PC-3 (cell line): ENCODE data around the gene HEPN1. TPM values are rescaled to one million over a fixed set of nuclear protein-coding genes. Genes with fewer than 3 reads are reported as not detected.

Experiments
- ATAC-seq: fragments of 200-7000 bp; cut with Tn5 transposase; 2 replicates; pipeline ENCODE4 v1.9.1; 2020; ENCODE audit warnings: mild to moderate bottlenecking, moderate library complexity
- BruUV-seq: library from RNA; stranded (reverse); fragments of 400-500 nt; replicated peaks from 2 replicates; lab custom pipeline; 2021; lab: Mats Ljungman, UMichigan
- CTCF ChIA-PET: fragments of 300-600 bp; sonication (Branson Sonifier 250); formaldehyde crosslinking; loops from one replicate; lab custom pipeline; 2022; ENCODE audit warnings: antibody characterized with exemption; lab: Charles Lee
- POLR2A ChIA-PET: fragments of 300-600 bp; sonication (Branson Sonifier 250); formaldehyde crosslinking; loops from one replicate; lab custom pipeline; 2022; ENCODE audit warnings: antibody characterized with exemption; ENCODE audit not compliant: unreplicated experiment; lab: Charles Lee
- DNase-seq: peaks from one replicate; pipeline ENCODE4 v3.0.0-alpha.2; 2015
- H2AFZ ChIP-seq: fragments of 300-600 bp; sonication (generic); 2 replicates; pipeline ENCODE4 v1.6.0; 2016; ENCODE audit warnings: antibody characterized with exemption, low read length
- H3F3A ChIP-seq: fragments of 300-600 bp; sonication (generic); one replicate; pipeline ENCODE4 v1.6.0; 2017; ENCODE audit warnings: antibody characterized with exemption, low read length, control low read depth, mild to moderate bottlenecking; ENCODE audit not compliant: unreplicated experiment
- H3K27ac ChIP-seq: fragments of 300-600 bp; sonication (generic); 2 replicates; pipeline ENCODE4 v1.5.1; 2016; ENCODE audit warnings: mild to moderate bottlenecking, low read length
- H3K27me3 ChIP-seq: fragments of 300-600 bp; sonication (generic); 2 replicates; pipeline ENCODE4 v1.6.1; 2016; ENCODE audit warnings: low read length, mixed read lengths
- H3K36me3 ChIP-seq: fragments of 300-600 bp; sonication (generic); 2 replicates; pipeline ENCODE4 v1.6.1; 2016; ENCODE audit warnings: low read depth, mixed run types, low read length, mixed read lengths
- H3K4me1 ChIP-seq: fragments of 300-600 bp; sonication (generic); 2 replicates; pipeline ENCODE4 v1.5.1; 2016; ENCODE audit warnings: low read length; ENCODE audit not compliant: insufficient read depth
- H3K4me2 ChIP-seq: fragments of 300-600 bp; sonication (generic); 2 replicates; pipeline ENCODE4 v1.6.0; 2016; ENCODE audit warnings: low read length
- H3K4me3 ChIP-seq: fragments of 300-600 bp; sonication (generic); 2 replicates; pipeline ENCODE4 v1.5.1; 2016; ENCODE audit warnings: mild to moderate bottlenecking, low read length, mixed read lengths
- H3K79me2 ChIP-seq: fragments of 300-600 bp; sonication (generic); 2 replicates; pipeline ENCODE4 v1.6.1; 2017; ENCODE audit warnings: low read length, mixed read lengths
- H3K9ac ChIP-seq: fragments of 300-600 bp; sonication (generic); 2 replicates; pipeline ENCODE4 v1.6.0; 2016; ENCODE audit warnings: mild to moderate bottlenecking, low read length
- H3K9me2 ChIP-seq: fragments of 300-600 bp; sonication (generic); replicated peaks from 2 replicates; pipeline ENCODE4 v1.6.1; 2016; ENCODE audit warnings: mixed run types, low read length, mixed read lengths
- H3K9me3 ChIP-seq: fragments of 300-600 bp; sonication (generic); 2 replicates; pipeline ENCODE4 v1.6.1; 2016; ENCODE audit warnings: low read length, mixed read lengths
- H4K20me1 ChIP-seq: fragments of 300-600 bp; sonication (generic); 2 replicates; pipeline ENCODE4 v1.6.1; 2016; ENCODE audit warnings: low read length, mixed read lengths
- EZH2 ChIP-seq: fragments of 300-600 bp; sonication (generic); IDR thresholded peaks from one replicate; pipeline ENCODE4 v1.6.1; 2017; ENCODE audit warnings: antibody characterized with exemption, mild to moderate bottlenecking, low read length; ENCODE audit not compliant: unreplicated experiment
- EZH2phosphoT487 ChIP-seq: fragments of 300-600 bp; sonication (generic); IDR thresholded peaks from 2 replicates; pipeline ENCODE4 v1.6.1; 2018; ENCODE audit warnings: mild to moderate bottlenecking, antibody characterized with exemption, low read length, borderline replicate concordance
- intact Hi-C: fragments of 100-400 bp; cut with micrococcal nuclease; formaldehyde crosslinking; loops from 2 replicates; pipeline ENCODE4 v1.9.0; 2023
- total RNA-seq: library from RNA; depleted of rRNA; stranded (reverse); fragments of >200 nt; gene quantifications from 2 replicates; pipeline ENCODE4 v1.2.3, GENCODE V29; 2014
- TF ChIP-seq, protein P1 (sequence below): fragments of 300-600 bp; sonication (generic); conservative IDR thresholded peaks from 2 replicates; pipeline ENCODE4 v1.5.1; 2017; ENCODE audit warnings: antibody characterized with exemption, low read depth, mild to moderate bottlenecking, low read length

The HEPN1 gene
- total RNA-seq, 1 experiment from 2014 or later = not detected

DNA sequence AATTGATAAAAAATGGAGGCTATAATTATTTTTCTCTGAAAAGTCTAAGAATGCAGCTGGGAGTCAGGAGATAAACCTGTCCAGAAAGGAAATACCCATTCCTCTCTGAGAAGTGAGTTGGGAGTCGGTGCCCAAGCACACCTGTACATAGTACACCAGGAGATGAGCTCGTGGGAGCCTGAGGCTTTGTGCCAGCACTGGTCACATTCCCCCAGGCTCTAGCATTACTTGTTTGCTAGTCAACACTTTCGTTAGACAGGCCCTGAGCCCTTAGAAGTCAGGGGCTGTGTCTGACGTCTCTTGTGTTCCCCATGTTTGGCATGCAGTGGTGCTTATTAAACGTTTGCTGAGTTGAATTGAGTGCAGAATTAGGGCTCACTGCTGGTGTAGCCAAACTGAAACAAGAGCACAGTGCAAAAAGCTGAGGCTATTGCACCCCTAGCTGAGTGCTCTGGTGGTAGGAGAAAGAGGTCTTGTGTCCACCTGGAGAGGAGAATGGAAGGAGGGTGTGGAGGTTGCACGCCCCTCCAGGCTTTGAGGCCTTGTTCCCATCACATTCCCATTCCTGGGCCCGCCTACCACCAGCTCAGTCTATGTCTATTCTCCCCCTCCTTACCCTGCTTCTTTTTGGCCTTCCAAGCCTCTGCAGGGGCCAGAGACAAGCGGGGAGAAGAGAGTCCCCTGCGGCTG lies 28.2 kb upstream of the HEPN1 start:
- no peak for TF ChIP-seq EZH2
- TF ChIP-seq, protein P1, sequence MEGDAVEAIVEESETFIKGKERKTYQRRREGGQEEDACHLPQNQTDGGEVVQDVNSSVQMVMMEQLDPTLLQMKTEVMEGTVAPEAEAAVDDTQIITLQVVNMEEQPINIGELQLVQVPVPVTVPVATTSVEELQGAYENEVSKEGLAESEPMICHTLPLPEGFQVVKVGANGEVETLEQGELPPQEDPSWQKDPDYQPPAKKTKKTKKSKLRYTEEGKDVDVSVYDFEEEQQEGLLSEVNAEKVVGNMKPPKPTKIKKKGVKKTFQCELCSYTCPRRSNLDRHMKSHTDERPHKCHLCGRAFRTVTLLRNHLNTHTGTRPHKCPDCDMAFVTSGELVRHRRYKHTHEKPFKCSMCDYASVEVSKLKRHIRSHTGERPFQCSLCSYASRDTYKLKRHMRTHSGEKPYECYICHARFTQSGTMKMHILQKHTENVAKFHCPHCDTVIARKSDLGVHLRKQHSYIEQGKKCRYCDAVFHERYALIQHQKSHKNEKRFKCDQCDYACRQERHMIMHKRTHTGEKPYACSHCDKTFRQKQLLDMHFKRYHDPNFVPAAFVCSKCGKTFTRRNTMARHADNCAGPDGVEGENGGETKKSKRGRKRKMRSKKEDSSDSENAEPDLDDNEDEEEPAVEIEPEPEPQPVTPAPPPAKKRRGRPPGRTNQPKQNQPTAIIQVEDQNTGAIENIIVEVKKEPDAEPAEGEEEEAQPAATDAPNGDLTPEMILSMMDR = no peak
- no peak for TF ChIP-seq EZH2phosphoT487

GRCh38 chr11:124891373-124891861 lies 27.6 kb upstream of the HEPN1 start:
- TF ChIP-seq, protein P1 = no peak
- TF ChIP-seq EZH2 = no peak
- no peak for TF ChIP-seq EZH2phosphoT487
- no peaks in the 10 kb centered on the region for H3K79me2 ChIP-seq
- CTCF ChIA-PET = interaction anchor here (0.7 kb wide), 1 partner anchor 15 kb away, joined by 4 read pairs; no protein-coding TSS in a partner anchor
- no peaks in the 10 kb centered on the region for H4K20me1 ChIP-seq
- no peaks in the 10 kb centered on the region for H3K36me3 ChIP-seq
- H3K4me2 ChIP-seq = no peak overlapping the region
- DNase-seq (no peak), ATAC-seq (no peak)
- H3K27me3 ChIP-seq = no peaks in the 10 kb centered on the region
- POLR2A ChIA-PET = no interaction called here
- H3K9me2 ChIP-seq = no peaks in the 10 kb centered on the region
- no peaks in the 10 kb centered on the region for H3F3A ChIP-seq
- H3K4me3 ChIP-seq = no peak overlapping the region
- peaks cover 12% of the 10 kb centered on the region for H3K4me1 ChIP-seq
- H3K27ac ChIP-seq = no peak overlapping the region
- no peak overlapping the region for H2AFZ ChIP-seq
- intact Hi-C loops = no loop called here
- no peaks in the 10 kb centered on the region for H3K9me3 ChIP-seq
- H3K9ac ChIP-seq = no peak overlapping the region
- BruUV-seq = no TSS peak

More for the DNA sequence above, 28.2 kb upstream of the HEPN1 start:
- Histone ChIP-seq H3K4me3 (no peak overlapping the region), H3F3A (no peaks in the 10 kb centered on the region), H3K9ac (no peak overlapping the region), H3K4me1 (peaks cover 7% of the 10 kb centered on the region; the same call in 1 of the 2 replicates), H3K36me3 (no peaks in the 10 kb centered on the region), H3K9me3 (no peaks in the 10 kb centered on the region), H3K27ac (no peak overlapping the region), H3K4me2 (no peak overlapping the region), H3K27me3 (no peaks in the 10 kb centered on the region), H2AFZ (no peak overlapping the region), H3K9me2 (no peaks in the 10 kb centered on the region), H4K20me1 (no peaks in the 10 kb centered on the region), H3K79me2 (no peaks in the 10 kb centered on the region)
- no TSS peak for BruUV-seq
- ChIA-PET POLR2A (no interaction called here), CTCF (no interaction called here)
- DNase-seq (no peak), ATAC-seq (no peak)
- intact Hi-C loops = no loop called here

- peaks cover 20% of the 10 kb centered on the region for H3K4me1 ChIP-seq
- DNase-seq (no peak), ATAC-seq (no peak)
- no peaks in the 10 kb centered on the region for H3K27me3 ChIP-seq
- H4K20me1 ChIP-seq = no peaks in the 10 kb centered on the region
- intact Hi-C loops = no loop called here
- H3K9ac ChIP-seq = no peak overlapping the region
- no peaks in the 10 kb centered on the region for H3K36me3 ChIP-seq
- no peak overlapping the region for H3K4me2 ChIP-seq
- H2AFZ ChIP-seq = no peak overlapping the region
- no peaks in the 10 kb centered on the region for H3K9me2 ChIP-seq
- no peak overlapping the region for H3K4me3 ChIP-seq
- BruUV-seq = no TSS peak
- no peaks in the 10 kb centered on the region for H3K79me2 ChIP-seq
- ChIA-PET POLR2A (no interaction called here), CTCF (interaction anchor here (0.7 kb wide), 1 partner anchor 16 kb away, joined by 4 read pairs; no protein-coding TSS in a partner anchor)
- H3K9me3 ChIP-seq = no peaks in the 10 kb centered on the region
- TF ChIP-seq EZH2 (no peak), EZH2phosphoT487 (no peak)
- TF ChIP-seq, protein P1 = no peak
- H3F3A ChIP-seq = no peaks in the 10 kb centered on the region
- H3K27ac ChIP-seq = no peak overlapping the region
Measured at GRCh38 chr11:124892146-124892545, 26.9 kb upstream of the HEPN1 start.
